ENCODE data around the gene SELP.
A peak's percentile ranks its signal among the peaks of the same experiment; 100 is the strongest.

SELP gene

GRCh38 chr1:169576241-169576934 is 53.5 kb downstream of the SELP start:
- no peak overlapping the region for H3K4me3 ChIP-seq (ENCODE audit: low read depth, low read length)
- no peaks in the 10 kb centered on the region for H3K9me3 ChIP-seq (ENCODE audit: control insufficient read depth, insufficient read depth, low read length)
- no peaks in the 10 kb centered on the region for H3K4me1 ChIP-seq (ENCODE audit: control insufficient read depth, insufficient read depth, low read length)
- no peak overlapping the region for H3K27ac ChIP-seq (ENCODE audit: low read depth, low read length)
- no peaks in the 10 kb centered on the region for H3K36me3 ChIP-seq (ENCODE audit: control insufficient read depth, insufficient read depth, low read length)
- no peak overlapping the region for H3K9ac ChIP-seq (ENCODE audit: low read depth, low read length)
- H3K27me3 ChIP-seq (ENCODE audit: control insufficient read depth, insufficient read depth, low read length): no peaks in the 10 kb centered on the region

- Histone ChIP-seq H3K27me3 (ENCODE audit: control insufficient read depth, insufficient read depth, low read length) (no peaks in the 10 kb centered on the region), H3K4me1 (ENCODE audit: control insufficient read depth, insufficient read depth, low read length) (no peaks in the 10 kb centered on the region), H3K9me3 (ENCODE audit: control insufficient read depth, insufficient read depth, low read length) (no peaks in the 10 kb centered on the region), H3K9ac (ENCODE audit: low read depth, low read length) (no peak overlapping the region), H3K27ac (ENCODE audit: low read depth, low read length) (no peak overlapping the region), H3K36me3 (ENCODE audit: control insufficient read depth, insufficient read depth, low read length) (no peaks in the 10 kb centered on the region), H3K4me3 (ENCODE audit: low read depth, low read length) (no peak overlapping the region)
Measured at GRCh38 chr1:169574336-169574735, 55.6 kb downstream of the SELP start.

DNA sequence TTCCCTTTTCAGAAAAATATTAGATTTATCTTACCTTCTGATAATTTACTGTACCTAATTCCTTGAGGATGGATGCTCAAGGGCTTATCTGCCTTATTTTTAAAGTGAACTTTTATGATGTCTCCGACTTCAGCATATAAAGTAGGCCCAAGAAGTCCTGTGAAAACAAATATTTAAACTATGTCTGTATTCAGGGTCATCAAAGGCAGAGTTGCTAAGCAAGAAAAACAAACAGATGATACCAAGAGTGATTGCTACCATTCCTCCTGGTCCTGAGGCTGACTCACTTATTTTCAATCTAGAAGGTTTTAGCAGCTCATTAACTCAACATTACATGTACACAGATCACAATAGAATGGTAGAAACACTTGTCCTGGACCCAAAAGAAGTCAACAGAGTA is 57.7 kb downstream of the SELP start:
- Histone ChIP-seq H3K4me3 (ENCODE audit: low read depth, low read length) (no peak overlapping the region), H3K27ac (ENCODE audit: low read depth, low read length) (peak overlapping the region; percentile 31), H3K9me3 (ENCODE audit: control insufficient read depth, insufficient read depth, low read length) (no peaks in the 10 kb centered on the region), H3K27me3 (ENCODE audit: control insufficient read depth, insufficient read depth, low read length) (no peaks in the 10 kb centered on the region), H3K9ac (ENCODE audit: low read depth, low read length) (no peak overlapping the region), H3K4me1 (ENCODE audit: control insufficient read depth, insufficient read depth, low read length) (no peaks in the 10 kb centered on the region), H3K36me3 (ENCODE audit: control insufficient read depth, insufficient read depth, low read length) (no peaks in the 10 kb centered on the region)

GRCh38 chr1:169571450-169571849 is 58.5 kb downstream of the SELP start:
- Histone ChIP-seq H3K9me3 (ENCODE audit: control insufficient read depth, insufficient read depth, low read length) (no peaks in the 10 kb centered on the region), H3K4me1 (ENCODE audit: control insufficient read depth, insufficient read depth, low read length) (no peaks in the 10 kb centered on the region), H3K36me3 (ENCODE audit: control insufficient read depth, insufficient read depth, low read length) (no peaks in the 10 kb centered on the region), H3K9ac (ENCODE audit: low read depth, low read length) (no peak overlapping the region), H3K4me3 (ENCODE audit: low read depth, low read length) (no peak overlapping the region), H3K27me3 (ENCODE audit: control insufficient read depth, insufficient read depth, low read length) (no peaks in the 10 kb centered on the region), H3K27ac (ENCODE audit: low read depth, low read length) (no peak overlapping the region)

- Histone ChIP-seq H3K4me1 (ENCODE audit: control insufficient read depth, insufficient read depth, low read length) (no peaks in the 10 kb centered on the region), H3K36me3 (ENCODE audit: control insufficient read depth, insufficient read depth, low read length) (no peaks in the 10 kb centered on the region), H3K9ac (ENCODE audit: low read depth, low read length) (no peak overlapping the region), H3K9me3 (ENCODE audit: control insufficient read depth, insufficient read depth, low read length) (no peaks in the 10 kb centered on the region), H3K4me3 (ENCODE audit: low read depth, low read length) (no peak overlapping the region), H3K27ac (ENCODE audit: low read depth, low read length) (no peak overlapping the region), H3K27me3 (ENCODE audit: control insufficient read depth, insufficient read depth, low read length) (no peaks in the 10 kb centered on the region)
Measured at GRCh38 chr1:169570172-169570574, 59.8 kb downstream of the SELP start.

DNA sequence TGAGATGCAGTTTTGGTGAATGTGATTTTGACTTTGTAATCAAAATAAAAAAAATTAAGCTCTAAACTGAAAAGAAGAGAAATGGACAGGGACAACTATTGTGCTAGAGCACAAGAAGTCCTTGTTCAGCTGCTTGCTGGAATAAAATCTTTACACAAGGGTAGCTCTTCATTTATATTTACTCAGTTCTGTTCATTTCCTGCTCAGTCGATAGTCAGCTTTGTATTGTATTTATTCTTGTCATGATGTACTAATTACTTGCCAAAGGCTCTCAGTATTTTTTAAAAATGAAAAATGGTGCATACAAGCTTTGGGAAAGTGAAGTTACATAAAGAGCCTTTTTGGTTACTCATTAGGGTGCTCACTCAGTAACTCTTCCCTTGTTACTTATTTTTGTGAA is 61.4 kb downstream of the SELP start:
- H3K27ac ChIP-seq (ENCODE audit: low read depth, low read length): no peak overlapping the region
- H3K9ac ChIP-seq (ENCODE audit: low read depth, low read length): no peak overlapping the region
- no peak overlapping the region for H3K4me3 ChIP-seq (ENCODE audit: low read depth, low read length)
- no peaks in the 10 kb centered on the region for H3K36me3 ChIP-seq (ENCODE audit: control insufficient read depth, insufficient read depth, low read length)
- H3K27me3 ChIP-seq (ENCODE audit: control insufficient read depth, insufficient read depth, low read length): no peaks in the 10 kb centered on the region
- H3K4me1 ChIP-seq (ENCODE audit: control insufficient read depth, insufficient read depth, low read length): no peaks in the 10 kb centered on the region
- no peaks in the 10 kb centered on the region for H3K9me3 ChIP-seq (ENCODE audit: control insufficient read depth, insufficient read depth, low read length)

DNA sequence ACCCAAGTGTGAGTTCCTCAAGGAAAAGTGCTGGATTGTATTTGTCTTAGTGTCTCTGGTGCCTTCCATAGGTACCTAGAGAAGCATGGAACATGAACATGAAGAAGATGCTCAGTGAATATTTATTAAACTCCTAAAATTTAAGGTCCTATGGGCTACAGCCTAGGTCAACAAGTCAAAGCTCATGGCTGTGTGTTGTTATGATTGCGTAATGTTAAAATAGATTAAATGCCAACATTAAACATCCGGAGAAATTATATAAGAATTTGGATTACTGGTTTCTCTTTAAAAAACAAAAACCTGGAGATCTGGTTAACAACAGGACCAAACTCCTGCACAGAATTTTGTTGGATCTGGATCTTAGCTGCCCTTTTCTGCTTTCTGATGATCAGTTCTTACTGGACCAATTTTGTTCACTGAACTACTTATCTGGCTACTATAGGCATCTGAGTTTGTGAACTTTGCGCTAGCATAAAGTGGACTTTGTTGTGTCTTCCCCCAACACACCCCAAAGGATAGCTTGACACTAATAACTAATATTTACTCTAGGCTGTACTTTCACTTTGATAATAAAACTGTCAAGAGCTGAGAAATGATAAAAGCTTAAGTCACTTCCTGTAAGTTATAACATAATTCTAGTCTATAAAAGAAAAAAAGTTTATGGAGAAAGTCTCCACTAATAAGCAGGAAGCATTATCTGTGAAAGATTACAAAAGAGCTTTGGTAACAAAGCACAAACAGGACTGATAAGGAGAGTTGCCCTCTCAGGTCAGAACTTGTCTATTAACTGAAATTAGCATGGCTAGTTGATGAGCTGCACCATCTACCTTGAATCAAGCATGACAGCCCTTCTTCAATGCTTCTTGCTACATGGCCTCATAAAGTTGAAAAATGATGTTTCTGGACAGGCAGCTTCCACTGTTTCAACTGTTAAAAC is 64.3 kb downstream of the SELP start:
- Histone ChIP-seq H3K4me1 (ENCODE audit: control insufficient read depth, insufficient read depth, low read length) (no peaks in the 10 kb centered on the region), H3K27me3 (ENCODE audit: control insufficient read depth, insufficient read depth, low read length) (no peaks in the 10 kb centered on the region), H3K9ac (ENCODE audit: low read depth, low read length) (no peak overlapping the region), H3K9me3 (ENCODE audit: control insufficient read depth, insufficient read depth, low read length) (no peaks in the 10 kb centered on the region), H3K36me3 (ENCODE audit: control insufficient read depth, insufficient read depth, low read length) (no peaks in the 10 kb centered on the region), H3K4me3 (ENCODE audit: low read depth, low read length) (no peak overlapping the region), H3K27ac (ENCODE audit: low read depth, low read length) (no peak overlapping the region)

- Histone ChIP-seq H3K27me3 (ENCODE audit: control insufficient read depth, insufficient read depth, low read length) (no peaks in the 10 kb centered on the region), H3K27ac (ENCODE audit: low read depth, low read length) (no peak overlapping the region), H3K9me3 (ENCODE audit: control insufficient read depth, insufficient read depth, low read length) (no peaks in the 10 kb centered on the region), H3K4me1 (ENCODE audit: control insufficient read depth, insufficient read depth, low read length) (no peaks in the 10 kb centered on the region), H3K4me3 (ENCODE audit: low read depth, low read length) (no peak overlapping the region), H3K36me3 (ENCODE audit: control insufficient read depth, insufficient read depth, low read length) (no peaks in the 10 kb centered on the region), H3K9ac (ENCODE audit: low read depth, low read length) (no peak overlapping the region)
Measured at GRCh38 chr1:169563650-169564049, 66.3 kb downstream of the SELP start.

- no peaks in the 10 kb centered on the region for H3K27me3 ChIP-seq (ENCODE audit: control insufficient read depth, insufficient read depth, low read length)
- H3K9ac ChIP-seq (ENCODE audit: low read depth, low read length): no peak overlapping the region
- H3K27ac ChIP-seq (ENCODE audit: low read depth, low read length): no peak overlapping the region
- H3K36me3 ChIP-seq (ENCODE audit: control insufficient read depth, insufficient read depth, low read length): no peaks in the 10 kb centered on the region
- H3K9me3 ChIP-seq (ENCODE audit: control insufficient read depth, insufficient read depth, low read length): no peaks in the 10 kb centered on the region
- H3K4me3 ChIP-seq (ENCODE audit: low read depth, low read length): no peak overlapping the region
- H3K4me1 ChIP-seq (ENCODE audit: control insufficient read depth, insufficient read depth, low read length): no peaks in the 10 kb centered on the region
Measured at GRCh38 chr1:169563019-169563615, 66.8 kb downstream of the SELP start.

DNA sequence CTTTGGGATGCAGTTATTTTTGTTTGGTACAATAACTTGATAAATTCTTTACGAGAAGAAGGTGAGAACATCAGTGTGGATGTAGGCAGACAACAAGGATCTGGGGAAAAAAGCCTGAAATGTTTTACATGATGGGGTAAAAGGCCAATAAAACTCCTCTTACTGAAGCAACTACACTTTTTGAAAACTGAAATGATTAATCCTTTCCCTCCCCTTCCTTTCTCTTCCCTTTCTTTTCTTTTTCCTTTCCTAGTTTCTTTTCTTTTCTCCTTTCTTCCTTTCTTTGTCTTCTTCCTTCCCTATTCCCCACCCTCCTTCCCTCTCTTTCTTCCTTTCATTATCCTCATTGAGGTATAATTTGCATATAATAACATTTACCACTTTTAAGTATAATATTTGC is 68.2 kb downstream of the SELP start:
- Histone ChIP-seq H3K4me1 (ENCODE audit: control insufficient read depth, insufficient read depth, low read length) (peaks cover 6% of the 10 kb centered on the region; the same call in 1 of the 2 replicates), H3K36me3 (ENCODE audit: control insufficient read depth, insufficient read depth, low read length) (no peaks in the 10 kb centered on the region), H3K4me3 (ENCODE audit: low read depth, low read length) (no peak overlapping the region), H3K9me3 (ENCODE audit: control insufficient read depth, insufficient read depth, low read length) (no peaks in the 10 kb centered on the region), H3K27ac (ENCODE audit: low read depth, low read length) (no peak overlapping the region), H3K9ac (ENCODE audit: low read depth, low read length) (no peak overlapping the region), H3K27me3 (ENCODE audit: control insufficient read depth, insufficient read depth, low read length) (no peaks in the 10 kb centered on the region)

- Histone ChIP-seq H3K36me3 (ENCODE audit: control insufficient read depth, insufficient read depth, low read length) (no peaks in the 10 kb centered on the region), H3K27ac (ENCODE audit: low read depth, low read length) (no peak overlapping the region), H3K9me3 (ENCODE audit: control insufficient read depth, insufficient read depth, low read length) (no peaks in the 10 kb centered on the region), H3K4me1 (ENCODE audit: control insufficient read depth, insufficient read depth, low read length) (peaks cover 6% of the 10 kb centered on the region; the same call in 1 of the 2 replicates), H3K4me3 (ENCODE audit: low read depth, low read length) (no peak overlapping the region), H3K9ac (ENCODE audit: low read depth, low read length) (no peak overlapping the region), H3K27me3 (ENCODE audit: control insufficient read depth, insufficient read depth, low read length) (no peaks in the 10 kb centered on the region)
Measured at GRCh38 chr1:169557131-169557530, 72.8 kb downstream of the SELP start.

Measured in HUES48 (cell line).